Stomach (tissue), 9 donors: ENCODE measurements around the gene H3-3A. TPM values are rescaled to one million over a fixed set of nuclear protein-coding genes. Genes with fewer than 3 reads are reported as not detected.

Experiments
- DNase-seq, 2 donors: peaks; one replicate each; pipeline versions ENCODE4 v3.0.0 to v3.0.0-alpha.2; 2013 to 2019
- H3K27ac ChIP-seq, 5 donors: fragments of 200-600 bp in 4 of 5; sonication (generic) in 4 of 5; one replicate each; pipeline ENCODE4 v1.5.1; 2013 to 2019; ENCODE audit warnings: mild to moderate bottlenecking in 1 of 5, moderate library complexity in 1 of 5
- H3K27me3 ChIP-seq, 3 donors: fragments of 200-600 bp; sonication (generic); one replicate each; pipeline ENCODE4 v1.5.1; 2017 to 2019; ENCODE audit warnings: mixed run types in 1 of 3
- H3K36me3 ChIP-seq, 4 donors: fragments of 200-600 bp; sonication (generic); 1 replicate in 3 of 4; 2 replicates in 1 of 4; pipeline ENCODE4 v1.5.1; 2016 to 2019
- H3K4me1 ChIP-seq, 4 donors: fragments of 200-600 bp; sonication (generic); one replicate each; pipeline ENCODE4 v1.5.1; 2016 to 2019
- H3K4me3 ChIP-seq, 4 donors: fragments of 200-600 bp; sonication (generic) in 3 of 4; one replicate each; pipeline ENCODE4 v1.5.1; 2016 to 2019; ENCODE audit warnings: mild to moderate bottlenecking in 1 of 4
- H3K9me3 ChIP-seq, 4 donors: fragments of 200-600 bp; sonication (generic); one replicate each; pipeline ENCODE4 v1.5.1; 2016 to 2019
- CTCF ChIP-seq, 7 experiments: fragments of 450-650 bp in 4 of 7; fragments of 200-600 bp in 3 of 7; sonication (generic) in 3 of 7; IDR thresholded peaks; one replicate each; pipeline ENCODE4 v1.5.1; 2016 to 2019; ENCODE audit warnings: antibody characterized with exemption in 7 of 7, control low read depth in 2 of 7, mild to moderate bottlenecking in 1 of 7
- EP300 ChIP-seq: sonication (generic); formaldehyde crosslinking; IDR thresholded peaks from one replicate; pipeline ENCODE4 v1.6.1; 2017; ENCODE audit warnings: antibody characterized with exemption
- POLR2A ChIP-seq, 4 donors: fragments of 450-650 bp; IDR thresholded peaks; one replicate each; pipeline ENCODE4 v1.6.1; 2016; ENCODE audit warnings: antibody characterized with exemption in 4 of 4, control low read depth in 2 of 4, mild to moderate bottlenecking in 1 of 4, moderate library complexity in 1 of 4
- POLR2AphosphoS5 ChIP-seq, 3 donors: sonication (generic); formaldehyde crosslinking; IDR thresholded peaks; one replicate each; pipeline ENCODE4 v1.6.1; 2016; ENCODE audit warnings: antibody characterized with exemption in 3 of 3
- WGBS, 5 donors: extraction: QIAGEN DNeasy Blood & Tissue Kit in 3 of 5; methylation state at CpG; one replicate each; pipeline versions ENCODE4 v1.1.5 to v1.1.7; 2013 to 2018; 5-methylcytosine and 5-hydroxymethylcytosine counted together
- intact Hi-C: fragments of 100-400 bp; cut with DNase I; formaldehyde crosslinking; loops from one replicate; pipeline ENCODE4 v1.15.1; 2023; ENCODE audit warnings: low total_unique reads
- polyA plus RNA-seq, 3 donors: library from polyadenylated mRNA; stranded (reverse); fragments of 200-250 nt; gene quantifications; one replicate each; pipeline ENCODE4 v1.2.3, GENCODE V29; 2013
- total RNA-seq, 5 donors: library from RNA; depleted of rRNA; stranded (reverse); fragments of >200 nt; gene quantifications; one replicate each; pipeline versions ENCODE4 v1.1.0 to v1.2.3, GENCODE V29; 2014 to 2016
- donor health status: healthy with polysubstance abuse.
- donor health status: Bipolar disorder and iron deficiency.
- donor health status: healthy.

H3-3A gene
- total and polyA plus RNA-seq, 8 donors, result 30.7 to 995 (median 413) TPM

GRCh38 chr1:226111098-226111882 is 48.8 kb downstream of the H3-3A start:
- Histone ChIP-seq H3K27ac (peak overlapping the region; percentile 96 to 100 (median 99)), H3K4me3 (peak overlapping the region; percentile 62 to 66 (median 64)), H3K27me3 (no peaks in the 10 kb centered on the region), H3K9me3 (no peaks in the 10 kb centered on the region), H3K36me3 (no peaks in the 10 kb centered on the region), H3K4me1 (peaks cover 17 to 39% (median 29%) of the 10 kb centered on the region in 4 donors)
- TF ChIP-seq CTCF (IDR thresholded peaks at IDR 0.05), result no peak
- no peak for TF ChIP-seq POLR2A (IDR thresholded peaks at IDR 0.05)
- TF ChIP-seq EP300, result no peak
- TF ChIP-seq POLR2AphosphoS5 (IDR thresholded peaks at IDR 0.05), result no peak
- intact Hi-C loops, result no loop called here
- WGBS, 5 donors, result 35 to 51% (median 42%) methylated on average over 11 of the region's 11 CpGs
- no peak for DNase-seq

GRCh38 chr1:226111883-226112261 is 49.4 kb downstream of the H3-3A start:
- peak overlapping the region in 3 of 5 donors; percentile 96 to 100 (median 99) for H3K27ac ChIP-seq
- WGBS, 5 donors, result 64 to 84% (median 79%) methylated on average over 7 of the region's 7 CpGs
- no peak overlapping the region for H3K4me3 ChIP-seq
- intact Hi-C loops, result no loop called here
- no peaks in the 10 kb centered on the region for H3K27me3 ChIP-seq
- TF ChIP-seq POLR2A (IDR thresholded peaks at IDR 0.05) (no peak), POLR2AphosphoS5 (IDR thresholded peaks at IDR 0.05) (no peak), EP300 (no peak), CTCF (IDR thresholded peaks at IDR 0.05) (no peak)
- DNase-seq, result peak in 1 of 2 donors; percentile 44
- H3K9me3 ChIP-seq, result no peaks in the 10 kb centered on the region
- H3K36me3 ChIP-seq, result no peaks in the 10 kb centered on the region
- peaks cover 17 to 39% (median 29%) of the 10 kb centered on the region in 4 donors for H3K4me1 ChIP-seq

- H3K9me3 ChIP-seq, result no peaks in the 10 kb centered on the region
- no peak for DNase-seq
- H3K36me3 ChIP-seq, result no peaks in the 10 kb centered on the region
- TF ChIP-seq POLR2A (IDR thresholded peaks at IDR 0.05) (no peak), POLR2AphosphoS5 (IDR thresholded peaks at IDR 0.05) (no peak), CTCF (IDR thresholded peaks at IDR 0.05) (no peak), EP300 (no peak)
- no peak overlapping the region for H3K27ac ChIP-seq
- no peak overlapping the region for H3K4me3 ChIP-seq
- intact Hi-C loops, result no loop called here
- H3K27me3 ChIP-seq, result no peaks in the 10 kb centered on the region
- 79 to 92% (median 81%) methylated on average over 3 of the region's 3 CpGs for WGBS, 5 donors
- peaks cover 17 to 34% (median 29%) of the 10 kb centered on the region in 4 donors for H3K4me1 ChIP-seq
These were observed 50.1 kb downstream of the H3-3A start for GRCh38 chr1:226112626-226113025.

- intact Hi-C loops, result loop anchor here (5.0 kb wide), 1 partner anchor 39 kb away; no protein-coding TSS in a partner anchor
- no peak for TF ChIP-seq POLR2AphosphoS5 (IDR thresholded peaks at IDR 0.05)
- TF ChIP-seq EP300, result no peak
- TF ChIP-seq CTCF (IDR thresholded peaks at IDR 0.05), result no peak
- no peak for TF ChIP-seq POLR2A (IDR thresholded peaks at IDR 0.05)
- H3K4me3 ChIP-seq, result no peak overlapping the region
These were observed 54.2 kb downstream of the H3-3A start for GRCh38 chr1:226116673-226117072.

More at GRCh38 chr1:226116673-226117072, 54.2 kb downstream of the H3-3A start:
- WGBS, 5 donors, result 48 to 69% (median 58%) methylated on average over 3 of the region's 3 CpGs
- Histone ChIP-seq H3K27ac (no peak overlapping the region), H3K4me1 (peaks cover 5 to 13% (median 12%) of the 10 kb centered on the region in 4 donors), H3K27me3 (no peaks in the 10 kb centered on the region), H3K9me3 (no peaks in the 10 kb centered on the region), H3K36me3 (no peaks in the 10 kb centered on the region)
- no peak for DNase-seq
